IMR-90 (cell line): ENCODE data around the gene GPR171.

Source experiments
- CTCF ChIP-seq: conservative IDR thresholded peaks from 2 replicates; pipeline ENCODE4 v1.5.1; 2012; ENCODE audit warnings: mild to moderate bottlenecking, low read depth, low read length, improper control_type of control experiment
- MAFK ChIP-seq: IDR thresholded peaks from 2 replicates; pipeline ENCODE4 v1.6.1; 2012; ENCODE audit warnings: low read depth, low read length, improper control_type of control experiment
- POLR2A ChIP-seq: IDR thresholded peaks from 2 replicates; pipeline ENCODE4 v1.6.1; 2012; ENCODE audit warnings: mild to moderate bottlenecking, low read depth, low read length

GRCh38 chr3:151204530-151205402, 1.8 kb upstream of the GPR171 start:
- no peak for TF ChIP-seq MAFK
- no peak for TF ChIP-seq CTCF
- no peak for TF ChIP-seq POLR2A
